B cell (primary cell): ENCODE results near the gene TEKT5. TPM values are rescaled to one million over a fixed set of nuclear protein-coding genes. Genes with fewer than 3 reads are reported as not detected.

ENCODE experiments used
- ATAC-seq: fragments of 200-7000 bp; cut with Tn5 transposase; one replicate; pipeline ENCODE4 v1.10.0; 2021; ENCODE audit warnings: low read depth, mild to moderate bottlenecking, moderate number of reproducible peaks, moderate library complexity
- CTCF ChIA-PET: fragments of 350-600 bp; sonication (Branson Sonifier 250); formaldehyde crosslinking; loops from one replicate; lab custom pipeline; 2021; ENCODE audit warnings: antibody characterized with exemption, inconsistent platforms; lab: Charles Lee
- POLR2A ChIA-PET: fragments of 350-600 bp; sonication (Branson Sonifier 250); formaldehyde crosslinking; loops from one replicate; lab custom pipeline; 2021; ENCODE audit warnings: antibody characterized with exemption; lab: Charles Lee
- DNase-seq: peaks from one replicate; pipeline ENCODE4 v3.0.0; 2013
- H2AFZ ChIP-seq: 2 replicates; pipeline ENCODE4 v1.6.1; 2012; ENCODE audit warnings: mild to moderate bottlenecking, low read depth, low read length; ENCODE audit not compliant: insufficient read depth, poor library complexity, severe bottlenecking
- H3K27ac ChIP-seq, 2 donors: 1 replicate in 1 of 2; 2 replicates in 1 of 2; pipeline ENCODE4 v1.5.1; 2012 to 2013; ENCODE audit warnings: low read length in 2 of 2, mild to moderate bottlenecking in 2 of 2, moderate library complexity in 1 of 2
- H3K27me3 ChIP-seq, 4 experiments: fragments of 200-600 bp in 1 of 4; sonication (generic) in 1 of 4; replicated peaks in 1 of 4; 1 replicate in 2 of 4; 2 replicates in 2 of 4; pipeline versions ENCODE4 v1.6.1 to v1.7.0; 2013 to 2016; ENCODE audit warnings: low read length in 3 of 4, mild to moderate bottlenecking in 2 of 4, mixed read lengths in 1 of 4, moderate library complexity in 1 of 4; ENCODE audit not compliant: insufficient read depth in 4 of 4, control insufficient read depth in 3 of 4; ENCODE audit errors: control extremely low read depth in 1 of 4
- H3K36me3 ChIP-seq, 2 experiments: replicated peaks in 1 of 2; 1 replicate in 1 of 2; 2 replicates in 1 of 2; pipeline versions ENCODE4 v1.6.1 to v1.7.1; 2013; ENCODE audit warnings: low read length in 1 of 2; ENCODE audit not compliant: insufficient read depth in 2 of 2, control insufficient read depth in 1 of 2; ENCODE audit errors: control extremely low read depth in 1 of 2, extremely low read depth in 1 of 2
- H3K4me1 ChIP-seq, 2 donors: fragments of 200-600 bp in 1 of 2; sonication (generic) in 1 of 2; 1 replicate in 1 of 2; 2 replicates in 1 of 2; pipeline versions ENCODE4 v1.5.1 to v1.6.1; 2013 to 2017; ENCODE audit warnings: low read length in 2 of 2; ENCODE audit not compliant: control insufficient read depth in 2 of 2, insufficient read depth in 2 of 2
- H3K4me2 ChIP-seq: replicated peaks from 2 replicates; pipeline ENCODE3; 2012; ENCODE audit warnings: mild to moderate bottlenecking, low read depth, low read length; ENCODE audit not compliant: poor library complexity, severe bottlenecking
- H3K4me3 ChIP-seq, 5 experiments: fragments of 200-600 bp in 1 of 5; sonication (generic) in 1 of 5; 1 replicate in 3 of 5; 2 replicates in 2 of 5; pipeline versions ENCODE4 v1.5.1 to v1.7.0; 2011 to 2016; ENCODE audit warnings: low read length in 4 of 5, mild to moderate bottlenecking in 4 of 5, low read depth in 2 of 5, control low read depth in 1 of 5, moderate library complexity in 1 of 5; ENCODE audit not compliant: insufficient read depth in 1 of 5; ENCODE audit errors: control extremely low read depth in 1 of 5, extremely low read depth in 1 of 5
- H3K79me2 ChIP-seq: fragments of 200-600 bp; sonication (generic); one replicate; pipeline ENCODE4 v1.6.0; 2016; ENCODE audit warnings: low read length; ENCODE audit not compliant: control insufficient read depth, insufficient read depth
- H3K9ac ChIP-seq: fragments of 200-600 bp; sonication (generic); 2 replicates; pipeline ENCODE4 v1.6.1; 2017; ENCODE audit warnings: mild to moderate bottlenecking, low read length, moderate library complexity
- H3K9me3 ChIP-seq, 3 donors: one replicate each; pipeline versions ENCODE4 v1.6.1 to v1.7.1; 2013; ENCODE audit warnings: low read length in 2 of 3; ENCODE audit not compliant: control insufficient read depth in 2 of 3, insufficient read depth in 1 of 3; ENCODE audit errors: control extremely low read depth in 1 of 3
- H4K20me1 ChIP-seq: 2 replicates; pipeline ENCODE4 v1.6.0; 2012; ENCODE audit warnings: mild to moderate bottlenecking, low read length; ENCODE audit not compliant: insufficient read depth, control insufficient read depth, poor library complexity, severe bottlenecking
- H3K27ac Mint-ChIP-seq: one replicate; pipeline ENCODE4 v1.8.0; 2021; ENCODE audit warnings: mixed read lengths
- H3K27me3 Mint-ChIP-seq: one replicate; pipeline ENCODE4 v1.8.0; 2021; ENCODE audit warnings: mixed read lengths
- H3K4me1 Mint-ChIP-seq: one replicate; pipeline ENCODE4 v1.8.0; 2021; ENCODE audit warnings: mixed read lengths
- H3K4me3 Mint-ChIP-seq: one replicate; pipeline ENCODE4 v1.8.0; 2021; ENCODE audit warnings: mixed read lengths
- H3K9me3 Mint-ChIP-seq: one replicate; pipeline ENCODE4 v1.8.0; 2022; ENCODE audit warnings: mixed read lengths; ENCODE audit not compliant: insufficient read depth
- EZH2 ChIP-seq: IDR thresholded peaks from 2 replicates; pipeline ENCODE4 v1.6.1; 2012; ENCODE audit warnings: borderline replicate concordance, low read depth, mild to moderate bottlenecking, moderate library complexity, low read length; ENCODE audit not compliant: insufficient read depth, poor library complexity, severe bottlenecking
- WGBS: methylation state at CpG from one replicate; pipeline ENCODE4 v1.1.5; 2013; ENCODE audit warnings: missing lambda C conversion rate; ENCODE audit not compliant: insufficient coverage; 5-methylcytosine and 5-hydroxymethylcytosine counted together
- intact Hi-C: fragments of 100-400 bp; cut with micrococcal nuclease; formaldehyde crosslinking; loops from one replicate; pipeline ENCODE4 v1.10.0; 2022
- polyA plus RNA-seq: library from polyadenylated mRNA; depleted of rRNA; stranded (reverse); fragments of >200 nt; gene quantifications from 2 replicates; pipeline ENCODE4 v1.2.3, GENCODE V29; 2012
- total RNA-seq, 2 donors: library from RNA; stranded (reverse); fragments of 120-200 nt in 1 of 2; gene quantifications; 1 replicate in 1 of 2; 2 replicates in 1 of 2; pipeline versions ENCODE4 v1.2.3 to v1.2.4, GENCODE V29; 2013 to 2022
- TF ChIP-seq, protein P1 (sequence below): fragments of 200-600 bp; IDR thresholded peaks from one replicate; pipeline ENCODE4 v1.8.0; 2022; ENCODE audit warnings: antibody characterized with exemption, mild to moderate bottlenecking

The TEKT5 gene
- total and polyA plus RNA-seq, 2 donors (not counting 1 experiment from before 2014, with no cell fraction given), result 0.42 to 0.57 TPM

DNA sequence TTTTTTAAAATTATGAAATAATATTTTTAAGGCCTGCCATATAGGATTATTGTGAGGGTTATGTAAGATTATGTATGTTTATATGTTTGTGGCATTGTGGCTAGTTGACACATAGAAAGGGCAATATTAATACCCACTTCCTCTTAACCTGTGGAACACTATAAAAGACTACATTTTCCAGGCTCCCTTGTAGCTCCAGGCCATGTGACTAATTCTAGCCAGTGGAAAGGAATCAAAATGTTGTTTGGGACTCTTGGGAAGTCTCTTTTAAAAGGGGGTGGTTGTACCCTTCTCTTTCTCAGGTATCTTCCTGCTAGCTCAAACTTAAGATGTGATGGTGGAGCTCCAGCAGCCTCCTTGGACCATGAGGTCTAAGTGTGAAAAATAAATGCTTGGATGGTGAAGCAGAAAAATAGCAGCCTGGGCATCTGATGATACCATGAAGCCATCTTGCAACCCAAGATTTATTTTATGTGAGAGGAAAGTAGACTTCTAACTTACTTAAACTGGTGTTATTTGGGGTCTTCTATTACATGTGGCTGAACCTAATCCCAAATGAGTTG lies 39.2 kb downstream of the TEKT5 start:
- H3K27ac Mint-ChIP-seq, result no peak overlapping the region
- ATAC-seq (no peak), DNase-seq (no peak)
- H3K9me3 ChIP-seq, result peaks cover 0 to 2% (median 0%) of the 10 kb centered on the region in 3 donors
- H3K9me3 Mint-ChIP-seq, result no peaks in the 10 kb centered on the region
- TF ChIP-seq EZH2, result no peak
- TF ChIP-seq, protein P1, sequence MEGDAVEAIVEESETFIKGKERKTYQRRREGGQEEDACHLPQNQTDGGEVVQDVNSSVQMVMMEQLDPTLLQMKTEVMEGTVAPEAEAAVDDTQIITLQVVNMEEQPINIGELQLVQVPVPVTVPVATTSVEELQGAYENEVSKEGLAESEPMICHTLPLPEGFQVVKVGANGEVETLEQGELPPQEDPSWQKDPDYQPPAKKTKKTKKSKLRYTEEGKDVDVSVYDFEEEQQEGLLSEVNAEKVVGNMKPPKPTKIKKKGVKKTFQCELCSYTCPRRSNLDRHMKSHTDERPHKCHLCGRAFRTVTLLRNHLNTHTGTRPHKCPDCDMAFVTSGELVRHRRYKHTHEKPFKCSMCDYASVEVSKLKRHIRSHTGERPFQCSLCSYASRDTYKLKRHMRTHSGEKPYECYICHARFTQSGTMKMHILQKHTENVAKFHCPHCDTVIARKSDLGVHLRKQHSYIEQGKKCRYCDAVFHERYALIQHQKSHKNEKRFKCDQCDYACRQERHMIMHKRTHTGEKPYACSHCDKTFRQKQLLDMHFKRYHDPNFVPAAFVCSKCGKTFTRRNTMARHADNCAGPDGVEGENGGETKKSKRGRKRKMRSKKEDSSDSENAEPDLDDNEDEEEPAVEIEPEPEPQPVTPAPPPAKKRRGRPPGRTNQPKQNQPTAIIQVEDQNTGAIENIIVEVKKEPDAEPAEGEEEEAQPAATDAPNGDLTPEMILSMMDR, result no peak
- H2AFZ ChIP-seq, result no peak overlapping the region
- no peak overlapping the region for H3K9ac ChIP-seq
- peaks cover 2% of the 10 kb centered on the region for H3K4me1 Mint-ChIP-seq
- H3K27me3 Mint-ChIP-seq, result peaks cover 12% of the 10 kb centered on the region
- no peak overlapping the region for H3K4me2 ChIP-seq
- no peaks in the 10 kb centered on the region for H3K27me3 ChIP-seq
- intact Hi-C loops, result no loop called here
- ChIA-PET POLR2A (no interaction called here), CTCF (no interaction called here)
- no peak overlapping the region for H3K27ac ChIP-seq
- no peak overlapping the region for H3K4me3 Mint-ChIP-seq
- no peaks in the 10 kb centered on the region for H3K36me3 ChIP-seq
- H3K79me2 ChIP-seq, result no peaks in the 10 kb centered on the region
- H3K4me1 ChIP-seq, result no peaks in the 10 kb centered on the region
- no peak overlapping the region for H3K4me3 ChIP-seq
- H4K20me1 ChIP-seq, result no peaks in the 10 kb centered on the region

DNA sequence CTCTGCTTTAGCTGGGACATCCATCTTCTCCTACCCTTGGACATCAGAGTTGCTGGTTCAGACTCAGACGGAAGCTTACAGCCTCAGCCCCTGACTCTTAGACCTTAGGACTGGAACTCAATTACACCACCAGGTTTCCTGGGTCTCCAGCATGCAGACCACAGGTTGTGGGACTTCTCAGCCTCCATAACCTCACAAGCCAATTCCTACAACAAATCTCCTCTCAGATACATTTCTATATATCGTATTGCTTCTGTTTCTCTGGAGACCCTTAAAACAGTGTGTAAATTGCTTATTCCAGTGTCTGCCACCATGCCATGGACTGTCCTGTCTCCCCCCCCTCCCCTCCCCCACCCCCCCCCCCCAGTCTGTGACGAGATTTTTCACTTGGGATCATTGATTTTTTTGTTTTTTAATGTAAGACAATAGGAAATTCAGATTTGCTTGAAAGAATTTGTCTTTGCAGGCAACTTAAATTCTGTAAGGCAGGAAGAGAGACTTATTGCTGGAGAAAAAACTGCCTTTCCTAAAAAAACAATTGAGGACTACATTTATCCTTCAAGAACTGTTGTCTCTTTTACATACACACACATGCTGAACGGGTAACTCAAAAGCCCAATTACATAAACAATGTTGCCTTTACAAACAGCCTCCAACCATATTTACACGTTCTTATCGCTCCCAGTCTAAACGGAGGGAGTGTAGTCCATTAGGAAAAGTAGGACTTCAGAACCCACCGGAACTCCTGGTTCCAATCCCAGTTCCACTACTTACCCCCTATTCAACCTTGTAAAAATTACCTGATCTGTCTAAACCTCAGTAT lies 39.9 kb downstream of the TEKT5 start:
- intact Hi-C loops, result no loop called here
- no peaks in the 10 kb centered on the region for H3K9me3 Mint-ChIP-seq

More for the DNA sequence above, 39.9 kb downstream of the TEKT5 start:
- POLR2A ChIA-PET, result no interaction called here
- Mint-ChIP-seq H3K4me1 (peaks cover 2% of the 10 kb centered on the region), H3K4me3 (no peak overlapping the region), H3K27ac (no peak overlapping the region), H3K27me3 (peaks cover 12% of the 10 kb centered on the region)
- Histone ChIP-seq H3K36me3 (no peaks in the 10 kb centered on the region), H3K4me2 (no peak overlapping the region), H3K79me2 (no peaks in the 10 kb centered on the region), H3K9me3 (peaks cover 0 to 2% (median 0%) of the 10 kb centered on the region in 3 donors), H4K20me1 (no peaks in the 10 kb centered on the region), H2AFZ (no peak overlapping the region), H3K4me3 (no peak overlapping the region), H3K27me3 (no peaks in the 10 kb centered on the region), H3K9ac (no peak overlapping the region), H3K27ac (no peak overlapping the region), H3K4me1 (no peaks in the 10 kb centered on the region)
- TF ChIP-seq, protein P1, result no peak
- TF ChIP-seq EZH2, result no peak
- DNase-seq (no peak), ATAC-seq (no peak)
- 85% methylated on average over 6 of the region's 8 CpGs for WGBS
- CTCF ChIA-PET, result no interaction called here
